Measurements from ENCODE around the gene EFR3B. TPM values are rescaled to one million over a fixed set of nuclear protein-coding genes. Genes with fewer than 3 reads are reported as not detected.

EFR3B gene
- total and polyA plus RNA-seq, 2 of the 13 experiments (the other 11 are each of a cell fraction or from before 2014, with no cell fraction given) = 0.42 TPM

GRCh38 chr2:25041307-25041927, 459 bp upstream of the EFR3B start (continued):
- peak; percentile 26; the same call in 1 of the 2 replicates for TF ChIP-seq ZNF691 (CRISPR knock-in tag; IDR thresholded peaks at IDR 0.05; ENCODE audit: borderline replicate concordance, low read depth)
- no peak for TF ChIP-seq BRCA1 (CRISPR knock-in tag; IDR thresholded peaks at IDR 0.05)
- TF ChIP-seq ZNF790 (CRISPR knock-in tag; IDR thresholded peaks at IDR 0.05; ENCODE audit: borderline replicate concordance) = no peak
- TF ChIP-seq ZNF451 (CRISPR knock-in tag; IDR thresholded peaks at IDR 0.05) = no peak
- no peak for TF ChIP-seq ZNF143 (CRISPR knock-in tag; IDR thresholded peaks at IDR 0.05)
- TF ChIP-seq GZF1 (CRISPR knock-in tag; IDR thresholded peaks at IDR 0.05) = 0 out of 2 replicates have a peak, but pooled peaks have one; percentile 46
- 0 out of 2 replicates have a peak, but pooled peaks have one; percentile 14 for TF ChIP-seq CBX5 (CRISPR knock-in tag; IDR thresholded peaks at IDR 0.05; ENCODE audit: borderline replicate concordance)
- TF ChIP-seq ZNF674 (CRISPR knock-in tag; IDR thresholded peaks at IDR 0.05; ENCODE audit: low read depth) = 0 out of 2 replicates have a peak, but pooled peaks have one; percentile 30
- no peak for TF ChIP-seq ZNF770 (CRISPR knock-in tag; IDR thresholded peaks at IDR 0.05)
- TF ChIP-seq NFE2L2 (IDR thresholded peaks at IDR 0.05; ENCODE audit: low read length) = no peak
- TF ChIP-seq ZNF687 (CRISPR knock-in tag; IDR thresholded peaks at IDR 0.05) = peak; percentile 58
- no peak for TF ChIP-seq HDAC6 (IDR thresholded peaks at IDR 0.05; ENCODE audit: low read depth, low read length)
- no peak for TF ChIP-seq TBP (CRISPR knock-in tag; IDR thresholded peaks at IDR 0.05)
- no peak for TF ChIP-seq ZEB1 (IDR thresholded peaks at IDR 0.05; ENCODE audit: insufficient replicate concordance, low read depth)
- no peak for TF ChIP-seq NFIC (IDR thresholded peaks at IDR 0.05; ENCODE audit: low read length)
- no peak for TF ChIP-seq HNF4A (CRISPR knock-in tag; IDR thresholded peaks at IDR 0.05)
- TF ChIP-seq ZNF800 (CRISPR knock-in tag; IDR thresholded peaks at IDR 0.05) = peak; percentile 62
- TF ChIP-seq SMAD3 (CRISPR knock-in tag; IDR thresholded peaks at IDR 0.05) = no peak
- no peak for TF ChIP-seq SKIL (CRISPR knock-in tag; IDR thresholded peaks at IDR 0.05; ENCODE audit: borderline replicate concordance)
